ENCODE measurements around the gene PTPRCAP. TPM values are rescaled to one million over a fixed set of nuclear protein-coding genes. Genes with fewer than 3 reads are reported as not detected.

PTPRCAP gene
- total RNA-seq, 4 donors from 2014 or later: 3.5 to 6.4 (median 4.2) TPM

DNA sequence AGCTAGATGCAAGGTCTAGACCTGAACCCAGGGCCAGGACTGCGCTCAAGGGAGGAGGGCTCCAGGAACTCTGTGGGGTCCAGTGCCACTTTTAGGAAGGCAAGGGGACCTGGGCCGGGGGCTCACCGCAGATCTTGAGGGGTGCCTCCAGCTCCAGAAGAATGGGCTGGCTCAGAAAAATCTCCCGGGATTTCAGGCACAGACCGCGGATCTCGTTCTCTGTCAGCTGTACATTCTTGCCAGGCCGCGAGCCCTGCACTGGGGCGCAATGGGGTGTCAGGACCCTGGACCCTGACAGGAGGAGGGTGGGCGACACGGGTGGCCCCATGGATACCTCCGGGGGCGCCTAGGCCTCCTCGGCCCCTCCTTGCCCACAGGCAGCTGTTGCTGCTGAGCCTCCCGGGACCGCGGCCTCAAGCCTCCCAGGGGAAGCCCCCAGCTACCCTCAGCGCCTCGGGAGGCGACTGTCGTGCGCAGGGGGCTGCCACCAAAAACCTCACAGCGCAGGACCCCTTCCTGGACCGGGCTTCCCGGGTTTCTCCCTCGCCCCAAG is 36.5 kb downstream of the PTPRCAP start:
- Histone ChIP-seq H3K27me3 (peaks cover 30% of the 10 kb centered on the region), H3K4me1 (peaks cover 0 to 67% (median 18%) of the 10 kb centered on the region in 3 donors), H3K36me3 (peaks cover 0 to 45% of the 10 kb centered on the region in 2 donors), H3K9me3 (no peaks in the 10 kb centered on the region), H3K27ac (peak overlapping the region; percentile 73 to 97 (median 96)), H3K4me3 (peak overlapping the region; percentile 77 to 94)
- TF ChIP-seq POLR2A (IDR thresholded peaks at IDR 0.05) (no peak), POLR2AphosphoS5 (IDR thresholded peaks at IDR 0.05) (no peak), EP300 (IDR thresholded peaks at IDR 0.05) (no peak)
- TF ChIP-seq, protein P1, sequence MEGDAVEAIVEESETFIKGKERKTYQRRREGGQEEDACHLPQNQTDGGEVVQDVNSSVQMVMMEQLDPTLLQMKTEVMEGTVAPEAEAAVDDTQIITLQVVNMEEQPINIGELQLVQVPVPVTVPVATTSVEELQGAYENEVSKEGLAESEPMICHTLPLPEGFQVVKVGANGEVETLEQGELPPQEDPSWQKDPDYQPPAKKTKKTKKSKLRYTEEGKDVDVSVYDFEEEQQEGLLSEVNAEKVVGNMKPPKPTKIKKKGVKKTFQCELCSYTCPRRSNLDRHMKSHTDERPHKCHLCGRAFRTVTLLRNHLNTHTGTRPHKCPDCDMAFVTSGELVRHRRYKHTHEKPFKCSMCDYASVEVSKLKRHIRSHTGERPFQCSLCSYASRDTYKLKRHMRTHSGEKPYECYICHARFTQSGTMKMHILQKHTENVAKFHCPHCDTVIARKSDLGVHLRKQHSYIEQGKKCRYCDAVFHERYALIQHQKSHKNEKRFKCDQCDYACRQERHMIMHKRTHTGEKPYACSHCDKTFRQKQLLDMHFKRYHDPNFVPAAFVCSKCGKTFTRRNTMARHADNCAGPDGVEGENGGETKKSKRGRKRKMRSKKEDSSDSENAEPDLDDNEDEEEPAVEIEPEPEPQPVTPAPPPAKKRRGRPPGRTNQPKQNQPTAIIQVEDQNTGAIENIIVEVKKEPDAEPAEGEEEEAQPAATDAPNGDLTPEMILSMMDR (IDR thresholded peaks at IDR 0.05): no peak
- WGBS, 2 donors (ENCODE audit: low coverage in 1 of 2): 0 to 4% methylated on average over 4 to 8 of the region's 27 CpGs
- peak; percentile 0 for ATAC-seq

DNA sequence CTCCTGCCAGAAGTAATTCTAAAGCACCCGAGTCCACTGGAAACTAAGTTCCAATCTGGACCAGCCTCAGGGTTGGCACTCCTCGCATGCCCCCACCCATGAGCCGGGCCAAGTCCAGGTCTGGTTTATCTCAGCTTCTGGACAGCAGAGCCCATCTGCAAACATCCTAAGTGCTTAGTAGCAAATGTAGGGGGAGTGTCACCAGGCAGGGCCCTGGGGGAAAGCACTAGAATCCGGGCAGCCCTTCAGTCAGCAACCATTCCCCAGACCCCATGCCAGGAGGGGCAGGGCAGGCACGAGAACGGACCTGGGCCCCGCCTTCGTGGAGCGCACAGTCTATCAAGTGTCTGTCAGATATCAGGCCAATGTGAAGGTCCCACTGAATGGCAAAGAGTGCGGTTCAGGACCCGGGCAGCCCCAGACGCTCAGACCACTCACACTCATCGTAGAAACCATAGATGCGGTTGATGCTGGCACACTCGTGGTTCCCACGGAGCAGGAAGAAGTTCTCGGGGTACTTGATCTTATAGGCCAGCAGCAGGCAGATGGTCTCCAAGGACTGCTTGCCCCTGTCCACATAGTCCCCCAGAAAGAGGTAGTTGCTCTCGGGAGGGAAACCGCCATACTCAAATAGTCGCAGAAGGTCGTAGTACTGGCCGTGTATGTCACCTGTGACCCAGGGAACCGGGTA is 37.1 kb downstream of the PTPRCAP start:
- H3K36me3 ChIP-seq: peaks cover 0 to 52% of the 10 kb centered on the region in 2 donors
- ATAC-seq: no peak

DNA sequence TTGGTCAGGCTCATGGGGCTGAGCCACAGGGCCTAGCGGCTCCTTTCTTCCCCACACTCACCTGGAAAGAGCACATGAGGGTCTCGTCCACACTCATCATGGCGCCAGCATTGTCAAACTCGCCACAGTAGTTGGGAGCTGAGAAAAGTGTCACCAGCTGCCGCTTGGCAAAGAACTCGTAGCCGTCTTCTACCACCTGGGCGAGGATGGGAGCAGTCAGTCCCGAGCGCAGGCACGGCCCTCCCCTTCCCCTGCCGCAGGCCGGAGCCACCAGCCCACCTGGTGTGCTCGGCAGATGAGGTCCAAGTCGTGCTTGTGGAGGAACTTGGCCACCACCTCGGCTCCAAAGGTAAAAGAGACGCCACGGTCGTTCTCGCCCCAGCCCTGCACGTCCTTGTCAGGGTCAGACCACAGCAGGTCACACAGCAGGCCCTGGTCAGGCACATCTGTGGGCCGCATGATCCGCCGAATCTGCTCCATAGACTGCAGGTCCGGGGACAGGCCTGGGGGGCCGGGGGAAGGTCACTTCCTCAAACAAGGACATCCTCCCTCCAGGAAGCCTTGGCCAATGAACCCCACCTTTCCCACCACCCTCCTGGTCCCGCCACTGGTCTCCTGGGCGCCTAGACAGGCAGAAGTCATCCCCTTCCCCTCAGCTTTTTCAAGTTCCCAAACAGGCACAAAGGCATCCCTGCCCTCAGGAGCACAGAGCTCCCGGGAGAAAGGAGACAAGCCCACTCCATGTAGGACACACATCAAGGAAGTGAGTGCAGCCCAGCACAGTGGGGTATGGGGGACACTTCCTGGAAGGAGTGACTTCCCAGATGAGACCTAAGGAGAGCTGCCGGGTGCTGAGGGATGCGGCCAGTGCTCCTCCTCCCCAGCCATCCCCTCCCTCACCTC is 38.6 kb downstream of the PTPRCAP start:
- Histone ChIP-seq H3K9me3 (no peaks in the 10 kb centered on the region), H3K27ac (peak overlapping the region in 1 of 4 donors; percentile 97), H3K36me3 (peaks cover 0 to 64% of the 10 kb centered on the region in 2 donors), H3K27me3 (peaks cover 9% of the 10 kb centered on the region), H3K4me3 (no peak overlapping the region), H3K4me1 (peaks cover 0 to 71% (median 18%) of the 10 kb centered on the region in 3 donors)
- TF ChIP-seq EP300 (IDR thresholded peaks at IDR 0.05) (no peak), POLR2AphosphoS5 (IDR thresholded peaks at IDR 0.05) (no peak), POLR2A (IDR thresholded peaks at IDR 0.05) (no peak)
- TF ChIP-seq, protein P1 (IDR thresholded peaks at IDR 0.05): no peak
- 67 to 100% methylated on average over 3 to 8 of the region's 31 CpGs for WGBS, 2 donors (ENCODE audit: low coverage in 1 of 2)
- ATAC-seq: no peak

More for the DNA sequence above, 37.1 kb downstream of the PTPRCAP start:
- WGBS, 2 donors (ENCODE audit: low coverage in 1 of 2): 0 to 23% methylated on average over 2 to 4 of the region's 23 CpGs
- Histone ChIP-seq H3K4me3 (peak overlapping the region; percentile 77 to 94), H3K9me3 (no peaks in the 10 kb centered on the region), H3K4me1 (peaks cover 0 to 67% (median 18%) of the 10 kb centered on the region in 3 donors), H3K27ac (peak overlapping the region in 3 of 4 donors; percentile 95 to 97 (median 96)), H3K27me3 (peaks cover 24% of the 10 kb centered on the region)
- TF ChIP-seq, protein P1 (IDR thresholded peaks at IDR 0.05): no peak
- TF ChIP-seq POLR2AphosphoS5 (IDR thresholded peaks at IDR 0.05): peak; percentile 69
- TF ChIP-seq POLR2A (IDR thresholded peaks at IDR 0.05): no peak

DNA sequence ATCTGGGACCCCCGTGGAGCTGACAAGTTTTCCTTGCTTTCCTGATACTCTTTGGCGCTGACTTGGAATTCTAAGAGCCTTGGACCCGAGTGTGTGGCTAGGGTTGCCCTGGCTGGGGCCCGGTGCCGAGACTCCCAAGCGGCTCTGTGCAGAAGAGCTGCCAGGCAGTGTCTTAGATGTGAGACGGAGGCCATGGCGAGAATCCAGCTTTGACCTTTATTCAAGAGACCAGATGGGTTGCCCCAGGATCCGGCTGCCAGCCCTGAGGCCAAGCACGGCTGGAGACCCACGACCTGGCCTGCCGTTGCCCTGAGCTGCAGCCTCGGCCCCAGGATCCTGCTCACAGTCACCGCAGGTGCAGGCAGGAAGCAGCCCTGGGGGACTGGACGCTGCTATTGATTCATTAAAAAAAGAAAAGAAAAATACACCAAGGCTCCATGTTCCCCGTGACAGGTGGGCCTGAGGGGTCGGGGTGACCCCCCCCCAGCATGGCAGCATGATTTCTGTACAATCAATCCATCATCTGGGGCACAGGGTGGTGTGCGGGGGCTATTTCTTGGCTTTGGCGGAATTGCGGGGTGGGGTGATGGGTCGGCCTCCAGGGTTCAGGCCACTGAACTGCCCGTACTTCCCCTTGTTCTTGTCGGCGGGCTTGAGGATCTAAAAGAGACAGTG is 39.4 kb downstream of the PTPRCAP start:
- peaks cover under 1% of the 10 kb centered on the region for H3K27me3 ChIP-seq
- peaks cover 0 to 71% (median 18%) of the 10 kb centered on the region in 3 donors for H3K4me1 ChIP-seq
- no peak for ATAC-seq
- TF ChIP-seq, protein P1 (IDR thresholded peaks at IDR 0.05): no peak
- TF ChIP-seq EP300 (IDR thresholded peaks at IDR 0.05) (no peak), POLR2A (IDR thresholded peaks at IDR 0.05) (no peak), POLR2AphosphoS5 (IDR thresholded peaks at IDR 0.05) (no peak)
- H3K27ac ChIP-seq: no peak overlapping the region
- no peak overlapping the region for H3K4me3 ChIP-seq
- H3K36me3 ChIP-seq: peaks cover 0 to 72% of the 10 kb centered on the region in 2 donors
- 65 to 87% methylated on average over 3 to 9 of the region's 24 CpGs for WGBS, 2 donors (ENCODE audit: low coverage in 1 of 2)
- no peaks in the 10 kb centered on the region for H3K9me3 ChIP-seq
